Rectal smooth muscle tissue (tissue), 1 donor: ENCODE measurements around the gene HEATR5A.
"Not testable (repeated sequence)": the region's sequence is repeated elsewhere in the genome, so short reads cannot be mapped to it uniquely, and the experiment has no call there.

Experiments used
- H3K27ac ChIP-seq: one replicate; pipeline ENCODE4 v1.7.0; 2013; ENCODE audit warnings: low read depth, low read length, inconsistent platforms
- H3K27me3 ChIP-seq: one replicate; pipeline ENCODE4 v1.7.0; 2013; ENCODE audit warnings: low read length; ENCODE audit not compliant: control insufficient read depth, insufficient read depth
- H3K36me3 ChIP-seq: one replicate; pipeline ENCODE4 v1.7.0; 2013; ENCODE audit warnings: low read length; ENCODE audit not compliant: control insufficient read depth, insufficient read depth
- H3K4me1 ChIP-seq: one replicate; pipeline ENCODE4 v1.7.0; 2013; ENCODE audit warnings: low read length; ENCODE audit not compliant: control insufficient read depth, insufficient read depth
- H3K4me3 ChIP-seq: one replicate; pipeline ENCODE4 v1.7.0; 2013; ENCODE audit warnings: low read length
- H3K9ac ChIP-seq: one replicate; pipeline ENCODE4 v1.7.0; 2013; ENCODE audit warnings: low read length

Gene HEATR5A

GRCh38 chr14:31252865-31253264, 167.5 kb downstream of the HEATR5A start:
- no peak overlapping the region for H3K27ac ChIP-seq
- no peaks in the 10 kb centered on the region for H3K27me3 ChIP-seq
- H3K4me1 ChIP-seq = no peaks in the 10 kb centered on the region
- no peak overlapping the region for H3K9ac ChIP-seq
- no peaks in the 10 kb centered on the region for H3K36me3 ChIP-seq
- no peak overlapping the region for H3K4me3 ChIP-seq

GRCh38 chr14:31251028-31251958, 169.1 kb downstream of the HEATR5A start:
- no peak overlapping the region for H3K9ac ChIP-seq
- no peaks in the 10 kb centered on the region for H3K4me1 ChIP-seq
- no peak overlapping the region for H3K27ac ChIP-seq
- no peak overlapping the region for H3K4me3 ChIP-seq
- no peaks in the 10 kb centered on the region for H3K27me3 ChIP-seq
- H3K36me3 ChIP-seq = no peaks in the 10 kb centered on the region

GRCh38 chr14:31244626-31245025, 175.7 kb downstream of the HEATR5A start:
- Histone ChIP-seq H3K4me3 (no peak overlapping the region), H3K27ac (no peak overlapping the region), H3K9ac (no peak overlapping the region), H3K36me3 (no peaks in the 10 kb centered on the region), H3K4me1 (peaks cover 8% of the 10 kb centered on the region), H3K27me3 (no peaks in the 10 kb centered on the region)

- H3K27ac ChIP-seq = no peak overlapping the region
- no peaks in the 10 kb centered on the region for H3K36me3 ChIP-seq
- H3K27me3 ChIP-seq = no peaks in the 10 kb centered on the region
- H3K4me1 ChIP-seq = peaks cover 8% of the 10 kb centered on the region
- H3K9ac ChIP-seq = no peak overlapping the region
- H3K4me3 ChIP-seq = no peak overlapping the region
Observed at GRCh38 chr14:31243860-31244259, 176.5 kb downstream of the HEATR5A start.

GRCh38 chr14:31242161-31242940, 178.0 kb downstream of the HEATR5A start:
- H3K27me3 ChIP-seq, H3K9ac ChIP-seq, H3K27ac ChIP-seq, H3K4me1 ChIP-seq, H3K36me3 ChIP-seq: not testable (repeated sequence)
- peak overlapping the region; percentile 57 for H3K4me3 ChIP-seq
